ENCODE data around the gene FXR2. TPM values are rescaled to one million over a fixed set of nuclear protein-coding genes. Genes with fewer than 3 reads are reported as not detected.

Gene FXR2
- total RNA-seq, 4 donors from 2014 or later = 17.2 to 24.0 (median 20.6) TPM

- Histone ChIP-seq H3K27ac (peak overlapping the region in 2 of 4 donors; percentile 31 to 76), H3K36me3 (peaks cover 0 to 12% (median 0%) of the 10 kb centered on the region in 3 donors), H3K4me3 (no peak overlapping the region), H3K27me3 (no peaks in the 10 kb centered on the region), H3K9me3 (no peaks in the 10 kb centered on the region), H3K4me1 (peaks cover 24 to 49% (median 27%) of the 10 kb centered on the region in 3 donors)
- TF ChIP-seq CTCF (IDR thresholded peaks at IDR 0.05) (no peak), POLR2A (IDR thresholded peaks at IDR 0.05) (no peak)
- WGBS, 2 donors = 75 to 92% methylated on average over 1 of the region's 1 CpG
- no peak for DNase-seq
- intact Hi-C loops (cut with DNase I) = no loop called here
Observed at GRCh38 chr17:7553356-7553755, 61.3 kb downstream of the FXR2 start.

GRCh38 chr17:7552621-7553051 is 62.1 kb downstream of the FXR2 start:
- Histone ChIP-seq H3K36me3 (peaks cover 0 to 12% (median 0%) of the 10 kb centered on the region in 3 donors), H3K27ac (peak overlapping the region in 3 of 4 donors; percentile 30 to 52 (median 44)), H3K4me3 (no peak overlapping the region), H3K9me3 (no peaks in the 10 kb centered on the region), H3K27me3 (no peaks in the 10 kb centered on the region), H3K4me1 (peaks cover 22 to 49% (median 22%) of the 10 kb centered on the region in 3 donors)
- no peak for DNase-seq
- intact Hi-C loops (cut with DNase I) = no loop called here
- no peak for TF ChIP-seq POLR2A (IDR thresholded peaks at IDR 0.05)
- no peak for TF ChIP-seq CTCF (IDR thresholded peaks at IDR 0.05)
- WGBS, 2 donors = 57 to 66% methylated on average over 3 to 5 of the region's 6 CpGs

DNA sequence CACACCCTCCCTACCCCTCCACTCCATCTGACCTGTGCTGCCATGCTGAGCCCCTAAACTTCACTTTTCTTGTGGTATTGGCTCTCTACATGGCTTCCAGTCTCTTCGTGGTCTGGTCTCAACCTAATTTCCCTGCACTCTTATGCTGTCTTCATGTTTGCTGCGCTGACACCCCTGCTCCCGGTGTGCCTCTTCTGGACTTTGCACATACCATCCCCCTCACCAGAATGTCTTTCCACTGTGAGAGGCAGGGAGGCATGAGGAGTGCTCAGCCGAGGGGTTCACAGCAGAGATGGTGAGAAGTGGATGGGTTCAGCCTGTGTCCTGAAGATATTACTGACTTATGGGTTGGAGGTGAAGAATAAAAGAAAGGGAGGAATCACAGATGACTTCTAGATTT is 63.3 kb downstream of the FXR2 start:
- no peak overlapping the region for H3K27ac ChIP-seq
- peaks cover 0 to 12% (median 0%) of the 10 kb centered on the region in 3 donors for H3K36me3 ChIP-seq
- DNase-seq = no peak
- TF ChIP-seq POLR2A (IDR thresholded peaks at IDR 0.05) (no peak), CTCF (IDR thresholded peaks at IDR 0.05) (no peak)
- no peaks in the 10 kb centered on the region for H3K9me3 ChIP-seq
- WGBS, 2 donors = 85 to 87% methylated on average over 4 of the region's 4 CpGs
- intact Hi-C loops (cut with DNase I) = no loop called here
- no peak overlapping the region for H3K4me3 ChIP-seq
- peaks cover 15 to 37% (median 17%) of the 10 kb centered on the region in 3 donors for H3K4me1 ChIP-seq
- no peaks in the 10 kb centered on the region for H3K27me3 ChIP-seq

DNA sequence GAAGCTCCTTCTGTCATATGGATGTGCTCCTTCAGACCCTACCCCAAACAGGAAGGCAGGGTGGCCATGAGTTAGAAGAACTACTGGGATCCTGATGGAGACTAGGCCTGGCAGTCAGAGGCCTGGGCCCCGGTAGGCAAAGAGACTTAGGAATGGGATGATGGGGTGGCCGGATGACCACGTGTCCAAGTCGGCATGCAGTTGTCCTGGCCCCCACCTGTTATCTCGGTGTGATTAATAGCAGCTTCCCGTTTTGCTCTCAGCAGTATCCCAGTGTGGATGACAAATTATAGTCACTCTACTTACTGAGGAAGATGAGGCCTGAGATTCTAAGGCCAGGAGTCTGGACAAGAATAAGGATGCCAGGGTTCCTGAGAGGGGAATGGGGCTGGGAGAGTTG is 64.4 kb downstream of the FXR2 start:
- intact Hi-C loops (cut with DNase I) = no loop called here
- H3K36me3 ChIP-seq = peaks cover 0 to 12% (median 0%) of the 10 kb centered on the region in 3 donors
- H3K27me3 ChIP-seq = no peaks in the 10 kb centered on the region
- H3K4me3 ChIP-seq = peak overlapping the region in 1 of 4 donors; percentile 74
- peak overlapping the region in 2 of 4 donors; percentile 92 to 97 for H3K27ac ChIP-seq
- peaks cover 15 to 37% (median 17%) of the 10 kb centered on the region in 3 donors for H3K4me1 ChIP-seq
- no peak for DNase-seq
- 48 to 73% methylated on average over 6 of the region's 6 CpGs for WGBS, 2 donors
- TF ChIP-seq POLR2A (IDR thresholded peaks at IDR 0.05) (no peak), CTCF (IDR thresholded peaks at IDR 0.05) (no peak)
- H3K9me3 ChIP-seq = no peaks in the 10 kb centered on the region

DNA sequence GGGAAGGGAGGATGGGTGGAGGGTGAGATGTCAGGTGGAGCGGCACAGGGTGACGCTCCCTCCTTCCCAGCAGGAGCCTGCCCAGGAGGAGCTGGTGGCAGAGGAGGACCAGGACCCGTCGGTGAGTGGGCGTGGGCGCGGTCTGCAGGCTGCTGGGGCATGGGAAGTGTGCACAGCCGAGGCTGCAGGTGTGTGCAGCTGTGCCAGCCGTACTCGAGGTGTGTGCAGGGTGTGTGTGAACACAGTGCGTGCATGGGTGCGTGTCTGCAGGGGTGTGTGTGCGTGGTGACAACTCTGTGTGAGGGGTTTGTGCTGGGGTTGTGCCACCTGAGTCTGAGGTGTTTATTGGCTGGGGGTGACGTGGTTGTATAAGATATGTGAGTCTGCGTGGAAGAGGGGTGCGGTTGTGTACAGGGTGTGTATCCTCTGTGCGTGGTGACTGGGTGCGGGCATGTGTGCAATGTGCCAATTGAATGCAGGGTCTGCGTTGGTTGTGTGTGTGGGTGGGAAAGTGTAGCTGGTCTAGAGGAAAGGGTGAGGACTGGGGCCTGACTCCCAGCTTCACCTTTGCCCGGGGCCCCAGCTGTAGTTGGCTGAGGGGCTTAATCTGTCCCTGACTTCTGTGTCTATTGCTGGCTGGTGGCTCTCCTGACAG is 65.2 kb downstream of the FXR2 start:
- Histone ChIP-seq H3K36me3 (peaks cover 0 to 12% (median 0%) of the 10 kb centered on the region in 3 donors), H3K4me3 (peak overlapping the region; percentile 57 to 88 (median 66)), H3K4me1 (peaks cover 15 to 37% (median 17%) of the 10 kb centered on the region in 3 donors), H3K9me3 (no peaks in the 10 kb centered on the region), H3K27me3 (no peaks in the 10 kb centered on the region), H3K27ac (peak overlapping the region; percentile 80 to 97 (median 89))
- intact Hi-C loops (cut with DNase I) = no loop called here
- no peak for DNase-seq
- 16 to 30% methylated on average over 17 to 18 of the region's 20 CpGs for WGBS, 2 donors
- TF ChIP-seq POLR2A (IDR thresholded peaks at IDR 0.05) = no peak
- no peak for TF ChIP-seq CTCF (IDR thresholded peaks at IDR 0.05)

Measured in esophagus squamous epithelium (tissue), 5 donors.